ENCODE results near the gene SNX7.

DNA sequence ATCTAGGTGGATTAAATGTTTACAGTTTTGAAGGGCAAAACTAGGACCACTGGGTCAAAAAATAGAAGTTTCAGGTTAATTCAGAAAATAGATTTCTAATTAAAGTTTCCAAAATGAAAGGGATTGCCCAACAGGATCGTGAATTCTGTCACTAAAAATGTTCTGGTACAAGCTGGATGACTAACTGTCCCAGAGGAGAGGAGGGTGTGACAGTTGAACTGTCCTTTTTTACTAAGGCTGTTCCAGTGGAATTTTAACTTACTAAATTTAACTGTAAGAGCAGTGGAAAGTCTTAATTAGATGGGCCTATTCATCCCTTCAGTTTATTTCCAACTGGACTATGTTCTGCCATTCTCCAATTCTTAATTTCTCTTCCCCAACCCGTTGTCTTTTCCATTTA lies 7.2 kb downstream of the SNX7 start:
- TF ChIP-seq USF1 (IDR thresholded peaks at IDR 0.05) (no peak), FOXM1 (IDR thresholded peaks at IDR 0.05; ENCODE audit: borderline replicate concordance, low read depth) (no peak), TAF1 (IDR thresholded peaks at IDR 0.05; ENCODE audit: low read depth) (no peak), RAD21 (IDR thresholded peaks at IDR 0.05; ENCODE audit: low read depth) (no peak), EP300 (IDR thresholded peaks at IDR 0.05; ENCODE audit: borderline replicate concordance) (no peak), CREB1 (IDR thresholded peaks at IDR 0.05; ENCODE audit: low read depth) (no peak), NFIC (IDR thresholded peaks at IDR 0.05) (no peak), EGR1 (IDR thresholded peaks at IDR 0.05) (no peak), TEAD4 (IDR thresholded peaks at IDR 0.05) (no peak), ZBTB7A (IDR thresholded peaks at IDR 0.05; ENCODE audit: low read depth) (no peak), YY1 (IDR thresholded peaks at IDR 0.05; ENCODE audit: low read depth) (no peak), CEBPB (IDR thresholded peaks at IDR 0.05) (no peak)
- TF ChIP-seq, protein P1, sequence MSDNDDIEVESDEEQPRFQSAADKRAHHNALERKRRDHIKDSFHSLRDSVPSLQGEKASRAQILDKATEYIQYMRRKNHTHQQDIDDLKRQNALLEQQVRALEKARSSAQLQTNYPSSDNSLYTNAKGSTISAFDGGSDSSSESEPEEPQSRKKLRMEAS (IDR thresholded peaks at IDR 0.05), result no peak
- TF ChIP-seq, protein P2, sequence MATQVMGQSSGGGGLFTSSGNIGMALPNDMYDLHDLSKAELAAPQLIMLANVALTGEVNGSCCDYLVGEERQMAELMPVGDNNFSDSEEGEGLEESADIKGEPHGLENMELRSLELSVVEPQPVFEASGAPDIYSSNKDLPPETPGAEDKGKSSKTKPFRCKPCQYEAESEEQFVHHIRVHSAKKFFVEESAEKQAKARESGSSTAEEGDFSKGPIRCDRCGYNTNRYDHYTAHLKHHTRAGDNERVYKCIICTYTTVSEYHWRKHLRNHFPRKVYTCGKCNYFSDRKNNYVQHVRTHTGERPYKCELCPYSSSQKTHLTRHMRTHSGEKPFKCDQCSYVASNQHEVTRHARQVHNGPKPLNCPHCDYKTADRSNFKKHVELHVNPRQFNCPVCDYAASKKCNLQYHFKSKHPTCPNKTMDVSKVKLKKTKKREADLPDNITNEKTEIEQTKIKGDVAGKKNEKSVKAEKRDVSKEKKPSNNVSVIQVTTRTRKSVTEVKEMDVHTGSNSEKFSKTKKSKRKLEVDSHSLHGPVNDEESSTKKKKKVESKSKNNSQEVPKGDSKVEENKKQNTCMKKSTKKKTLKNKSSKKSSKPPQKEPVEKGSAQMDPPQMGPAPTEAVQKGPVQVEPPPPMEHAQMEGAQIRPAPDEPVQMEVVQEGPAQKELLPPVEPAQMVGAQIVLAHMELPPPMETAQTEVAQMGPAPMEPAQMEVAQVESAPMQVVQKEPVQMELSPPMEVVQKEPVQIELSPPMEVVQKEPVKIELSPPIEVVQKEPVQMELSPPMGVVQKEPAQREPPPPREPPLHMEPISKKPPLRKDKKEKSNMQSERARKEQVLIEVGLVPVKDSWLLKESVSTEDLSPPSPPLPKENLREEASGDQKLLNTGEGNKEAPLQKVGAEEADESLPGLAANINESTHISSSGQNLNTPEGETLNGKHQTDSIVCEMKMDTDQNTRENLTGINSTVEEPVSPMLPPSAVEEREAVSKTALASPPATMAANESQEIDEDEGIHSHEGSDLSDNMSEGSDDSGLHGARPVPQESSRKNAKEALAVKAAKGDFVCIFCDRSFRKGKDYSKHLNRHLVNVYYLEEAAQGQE (IDR thresholded peaks at IDR 0.05; ENCODE audit: low read depth), result no peak

Data from Ishikawa (cell line).